Measurements from ENCODE around the gene EMSY. TPM values are rescaled to one million over a fixed set of nuclear protein-coding genes. Genes with fewer than 3 reads are reported as not detected.

Gene EMSY
- total RNA-seq, 3 donors from 2014 or later: 23.2 to 31.0 (median 25.0) TPM

DNA sequence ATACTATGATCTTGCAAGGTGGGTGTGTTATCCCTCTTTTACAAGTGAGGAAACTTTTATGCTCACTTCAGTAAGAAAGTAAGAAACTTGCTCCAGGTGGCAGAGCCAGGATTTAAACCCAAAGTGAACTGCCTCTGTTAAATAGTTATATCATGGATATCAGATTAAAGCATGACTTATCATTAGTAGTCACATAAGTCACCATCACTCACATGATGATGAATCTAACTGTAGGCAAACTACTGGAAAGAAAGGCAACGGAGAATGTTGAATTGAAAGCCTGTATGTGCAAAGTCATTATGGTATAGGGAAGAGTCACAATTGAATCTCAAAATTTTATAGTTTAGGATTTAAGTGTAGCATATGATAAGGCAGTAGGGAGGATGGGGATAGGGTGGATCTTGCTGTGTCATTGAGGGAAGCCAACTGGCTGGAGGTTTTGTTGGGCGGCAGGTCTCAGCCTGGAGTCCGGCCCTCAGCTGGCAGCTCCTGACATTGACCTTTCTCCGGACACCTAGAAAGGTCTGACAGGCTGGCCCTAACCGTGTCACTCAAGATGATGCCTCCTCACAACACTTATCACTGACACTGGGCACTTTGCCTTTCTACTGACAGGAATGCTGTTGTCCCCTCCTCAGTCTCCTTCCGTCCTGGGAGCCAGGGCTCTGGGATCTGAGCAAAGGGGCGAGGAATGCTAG, 98.3 kb downstream of the EMSY start:
- DNase-seq (no peak), ATAC-seq (no peak)
- no peak overlapping the region for H3K4me3 ChIP-seq
- TF ChIP-seq, protein P1, sequence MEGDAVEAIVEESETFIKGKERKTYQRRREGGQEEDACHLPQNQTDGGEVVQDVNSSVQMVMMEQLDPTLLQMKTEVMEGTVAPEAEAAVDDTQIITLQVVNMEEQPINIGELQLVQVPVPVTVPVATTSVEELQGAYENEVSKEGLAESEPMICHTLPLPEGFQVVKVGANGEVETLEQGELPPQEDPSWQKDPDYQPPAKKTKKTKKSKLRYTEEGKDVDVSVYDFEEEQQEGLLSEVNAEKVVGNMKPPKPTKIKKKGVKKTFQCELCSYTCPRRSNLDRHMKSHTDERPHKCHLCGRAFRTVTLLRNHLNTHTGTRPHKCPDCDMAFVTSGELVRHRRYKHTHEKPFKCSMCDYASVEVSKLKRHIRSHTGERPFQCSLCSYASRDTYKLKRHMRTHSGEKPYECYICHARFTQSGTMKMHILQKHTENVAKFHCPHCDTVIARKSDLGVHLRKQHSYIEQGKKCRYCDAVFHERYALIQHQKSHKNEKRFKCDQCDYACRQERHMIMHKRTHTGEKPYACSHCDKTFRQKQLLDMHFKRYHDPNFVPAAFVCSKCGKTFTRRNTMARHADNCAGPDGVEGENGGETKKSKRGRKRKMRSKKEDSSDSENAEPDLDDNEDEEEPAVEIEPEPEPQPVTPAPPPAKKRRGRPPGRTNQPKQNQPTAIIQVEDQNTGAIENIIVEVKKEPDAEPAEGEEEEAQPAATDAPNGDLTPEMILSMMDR (IDR thresholded peaks at IDR 0.05): no peak
- H3K36me3 ChIP-seq (ENCODE audit: low read depth): no peaks in the 10 kb centered on the region
- H3K9me3 ChIP-seq: no peaks in the 10 kb centered on the region
- intact Hi-C loops (cut with DNase I, micrococcal nuclease): no loop called here
- no peaks in the 10 kb centered on the region for H3K4me1 ChIP-seq (ENCODE audit: low read depth)

GRCh38 chr11:76550781-76551180, 106.0 kb downstream of the EMSY start:
- ATAC-seq (no peak), DNase-seq (no peak)
- Histone ChIP-seq H3K4me3 (no peak overlapping the region), H3K36me3 (ENCODE audit: low read depth) (no peaks in the 10 kb centered on the region), H3K9me3 (no peaks in the 10 kb centered on the region), H3K4me1 (ENCODE audit: low read depth) (peaks cover 14% of the 10 kb centered on the region)
- intact Hi-C loops (cut with DNase I, micrococcal nuclease): loop anchor here (5.0 to 10.0 kb wide), 2 partner anchors 42 to 134 kb away; no protein-coding TSS in a partner anchor
- TF ChIP-seq, protein P1 (IDR thresholded peaks at IDR 0.05): no peak

- Histone ChIP-seq H3K36me3 (ENCODE audit: low read depth) (no peaks in the 10 kb centered on the region), H3K9me3 (no peaks in the 10 kb centered on the region), H3K4me3 (no peak overlapping the region), H3K4me1 (ENCODE audit: low read depth) (peaks cover 14% of the 10 kb centered on the region)
- ATAC-seq (no peak), DNase-seq (no peak)
- TF ChIP-seq, protein P1 (IDR thresholded peaks at IDR 0.05): peak; percentile 9
- intact Hi-C loops (cut with DNase I, micrococcal nuclease): loop anchor here (5.0 to 10.0 kb wide), 2 partner anchors 41 to 133 kb away; no protein-coding TSS in a partner anchor
These were observed 106.6 kb downstream of the EMSY start for GRCh38 chr11:76551400-76551799.

- intact Hi-C loops (cut with DNase I, micrococcal nuclease): loop anchor here (5.0 to 10.0 kb wide), 2 partner anchors 39 to 132 kb away; no protein-coding TSS in a partner anchor
- no peak for ATAC-seq
- H3K4me3 ChIP-seq: no peak overlapping the region
These were observed 108.2 kb downstream of the EMSY start for GRCh38 chr11:76552987-76553386.

GRCh38 chr11:76553554-76554476, 109.0 kb downstream of the EMSY start:
- TF ChIP-seq, protein P1 (IDR thresholded peaks at IDR 0.05): no peak
- ATAC-seq: peak; percentile 95
- Histone ChIP-seq H3K4me3 (no peak overlapping the region), H3K9me3 (no peaks in the 10 kb centered on the region), H3K36me3 (ENCODE audit: low read depth) (no peaks in the 10 kb centered on the region), H3K4me1 (ENCODE audit: low read depth) (peaks cover 14% of the 10 kb centered on the region)
- intact Hi-C loops (cut with DNase I, micrococcal nuclease): loop anchor here (5.0 to 10.0 kb wide), 2 partner anchors 38 to 131 kb away; no protein-coding TSS in a partner anchor
- peak in 1 of 3 donors; percentile 49 for DNase-seq

More at GRCh38 chr11:76552987-76553386, 108.2 kb downstream of the EMSY start:
- Histone ChIP-seq H3K36me3 (ENCODE audit: low read depth) (no peaks in the 10 kb centered on the region), H3K4me1 (ENCODE audit: low read depth) (peaks cover 14% of the 10 kb centered on the region), H3K9me3 (no peaks in the 10 kb centered on the region)
- no peak for DNase-seq
- TF ChIP-seq, protein P1 (IDR thresholded peaks at IDR 0.05): no peak

All from mucosa of descending colon (tissue), 3 donors.